Measurements from ENCODE around the gene GRB7.

GRB7 gene

DNA sequence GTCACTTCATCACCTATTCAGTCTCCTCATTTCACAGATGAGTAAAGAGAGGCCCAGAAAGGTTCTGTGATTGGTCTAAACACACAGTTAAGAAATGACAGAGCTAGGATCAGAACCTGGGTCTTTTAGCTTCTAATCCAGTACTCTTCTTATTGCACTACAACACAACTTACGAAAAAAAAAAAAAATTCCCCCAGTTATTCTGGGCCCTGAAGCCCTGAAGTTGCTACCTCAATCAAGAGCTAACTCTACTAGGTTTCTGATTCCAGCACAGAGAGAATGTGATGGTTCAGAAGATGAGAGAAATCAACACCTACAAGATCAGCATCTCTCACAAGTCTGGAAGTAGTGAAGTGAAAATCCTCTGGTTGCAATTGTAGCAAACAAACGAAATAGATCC, 37.3 kb downstream of the GRB7 start:
- DNase-seq: no peak

DNA sequence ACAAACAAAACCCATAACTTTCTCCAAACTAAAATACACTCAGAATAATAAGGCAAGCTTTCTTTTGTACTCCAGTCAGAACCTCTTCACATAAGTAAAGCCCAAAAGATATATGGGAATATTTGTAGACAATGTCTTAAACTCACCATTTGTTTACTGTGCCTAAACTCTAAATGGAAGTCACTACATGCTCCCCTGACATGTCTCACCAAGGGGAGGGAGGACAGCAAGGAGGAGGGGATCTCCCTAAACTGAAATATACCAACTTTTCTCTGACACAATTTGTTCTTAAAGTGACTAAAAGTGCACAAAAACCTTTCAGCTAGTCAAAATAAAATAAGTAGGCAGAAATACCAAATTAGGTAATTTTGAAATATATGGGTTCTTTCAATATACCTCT, 38.5 kb downstream of the GRB7 start:
- DNase-seq: no peak

DNA sequence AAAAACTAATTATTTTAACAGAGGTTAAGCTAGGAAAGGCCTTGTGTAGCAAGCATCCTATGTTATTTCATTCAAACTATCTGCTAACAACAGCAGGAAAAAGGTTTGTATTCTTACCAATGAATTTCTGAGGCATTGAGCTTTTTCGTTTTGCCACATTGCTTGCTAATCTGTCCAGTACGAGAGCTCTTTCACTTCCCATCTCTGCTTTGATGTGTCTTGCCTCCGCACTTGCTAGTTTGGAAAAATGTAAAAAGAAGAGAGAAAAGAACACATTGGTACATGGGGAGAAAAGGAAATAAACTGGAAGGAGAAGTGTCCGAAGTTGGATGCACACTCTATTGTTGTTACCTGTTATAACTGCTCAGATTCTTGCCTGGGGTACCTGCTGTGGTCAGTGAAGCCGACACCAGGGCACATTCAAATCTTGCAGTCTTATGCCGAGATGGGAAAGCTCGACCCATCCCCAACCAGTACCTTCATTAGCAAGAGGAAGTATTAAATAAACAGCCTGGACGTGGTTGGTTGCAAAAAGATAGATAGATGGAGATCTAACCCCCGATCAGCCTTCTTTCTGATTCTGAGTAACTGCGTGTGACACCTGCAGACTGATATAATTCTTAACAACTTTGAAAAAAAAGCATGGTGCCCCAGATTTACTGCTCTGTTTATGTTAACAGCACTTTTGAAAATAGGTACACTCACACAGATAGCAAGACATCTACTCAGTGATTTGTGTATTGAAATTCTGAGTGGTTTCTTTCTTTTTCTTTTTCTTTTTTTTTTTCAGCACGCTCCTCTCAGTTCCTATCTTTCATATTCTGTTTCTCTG, 40.0 kb downstream of the GRB7 start:
- DNase-seq: no peak

DNA sequence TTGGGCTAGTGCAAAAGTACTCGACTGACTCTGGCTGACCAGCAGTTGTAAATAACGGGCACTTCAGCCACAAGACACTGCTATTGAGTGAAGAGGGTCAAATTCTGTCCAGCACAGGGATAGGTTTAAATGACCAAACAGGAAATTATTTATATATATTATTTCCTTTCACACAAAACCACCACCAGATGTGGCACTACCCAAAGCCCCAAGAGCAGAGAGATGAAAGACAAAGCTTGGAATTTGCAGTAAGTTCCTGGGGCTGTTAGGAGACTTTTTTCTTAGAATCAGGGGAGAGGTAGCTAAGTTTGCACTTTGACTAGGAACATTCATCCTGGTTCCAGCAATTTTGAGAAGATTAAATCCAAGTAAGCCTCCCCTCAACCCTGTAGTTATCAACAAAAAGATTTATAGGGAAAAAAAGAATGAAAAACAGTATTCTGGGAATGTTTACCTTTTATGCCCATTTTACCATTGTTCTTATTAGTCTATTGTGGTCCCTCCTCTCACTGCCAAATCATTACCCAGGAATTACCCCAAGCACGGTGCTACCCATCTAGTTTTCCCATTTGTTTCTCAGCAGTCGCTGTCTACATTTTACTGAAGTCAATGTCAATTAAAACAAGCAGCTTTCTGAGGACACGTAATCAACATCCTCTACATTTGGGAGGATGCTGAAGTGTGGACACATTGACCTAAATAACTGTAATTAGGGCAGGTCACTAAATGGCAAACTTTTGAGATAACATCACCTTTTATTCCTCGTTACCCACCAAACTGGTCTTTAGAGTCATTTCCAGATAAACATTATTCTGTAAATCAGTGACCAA, 43.5 kb downstream of the GRB7 start:
- no peak for DNase-seq

DNA sequence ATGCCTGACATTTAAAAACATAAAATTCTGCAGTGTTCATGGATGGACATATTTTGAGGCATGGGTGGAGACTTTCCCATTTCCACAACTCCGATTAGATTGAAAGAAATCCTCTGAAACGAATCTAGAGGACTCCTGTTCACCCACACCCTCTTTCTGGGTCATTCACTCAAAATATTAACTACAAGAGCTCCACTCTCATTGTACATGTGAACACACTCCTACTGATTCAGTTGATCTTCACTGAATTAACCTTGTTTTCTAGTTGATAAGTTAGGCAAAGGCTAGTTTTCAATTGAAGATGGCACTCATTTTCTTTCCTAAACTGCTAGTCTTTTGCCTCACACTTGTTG, 44.1 kb downstream of the GRB7 start:
- no peak for DNase-seq

DNA sequence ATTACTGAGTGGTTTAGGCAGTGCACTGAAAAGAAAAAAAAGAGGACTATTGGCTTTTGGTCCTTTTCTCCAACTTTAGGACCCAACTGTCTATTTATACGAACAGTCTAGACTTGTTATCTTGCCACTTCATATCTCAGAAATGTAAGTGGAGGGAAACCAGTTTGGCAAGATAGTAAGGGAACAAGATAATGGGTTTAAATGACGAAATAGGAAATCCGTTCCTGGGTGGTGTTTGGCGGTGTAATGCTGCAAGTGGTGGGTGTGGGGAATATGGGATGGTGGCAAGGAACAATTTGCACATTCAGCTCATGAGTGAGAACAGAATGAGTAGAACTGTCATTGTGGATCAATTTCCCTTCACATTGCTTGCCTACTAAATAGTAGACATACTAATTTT, 44.7 kb downstream of the GRB7 start:
- peak; percentile 60 for DNase-seq

DNA sequence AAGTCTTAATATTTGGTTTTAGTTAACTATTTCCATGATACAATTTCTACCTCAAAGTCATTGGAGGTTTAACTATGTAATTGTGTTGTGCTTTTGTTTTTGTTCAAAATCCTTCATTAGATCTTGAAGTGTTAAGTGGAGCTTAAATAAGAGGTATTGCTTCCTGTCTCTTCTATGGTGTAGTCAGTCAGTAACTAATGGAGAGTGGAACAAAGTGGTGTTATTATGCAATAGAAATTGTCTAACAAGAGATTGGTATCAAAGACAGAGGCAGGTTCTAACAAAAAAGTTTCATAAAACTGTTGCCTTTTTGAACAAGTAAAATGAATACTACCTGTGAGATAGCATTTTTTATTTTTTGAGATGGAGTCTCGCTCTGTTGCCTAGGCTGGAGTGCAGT, 45.2 kb downstream of the GRB7 start:
- DNase-seq: no peak

DNA sequence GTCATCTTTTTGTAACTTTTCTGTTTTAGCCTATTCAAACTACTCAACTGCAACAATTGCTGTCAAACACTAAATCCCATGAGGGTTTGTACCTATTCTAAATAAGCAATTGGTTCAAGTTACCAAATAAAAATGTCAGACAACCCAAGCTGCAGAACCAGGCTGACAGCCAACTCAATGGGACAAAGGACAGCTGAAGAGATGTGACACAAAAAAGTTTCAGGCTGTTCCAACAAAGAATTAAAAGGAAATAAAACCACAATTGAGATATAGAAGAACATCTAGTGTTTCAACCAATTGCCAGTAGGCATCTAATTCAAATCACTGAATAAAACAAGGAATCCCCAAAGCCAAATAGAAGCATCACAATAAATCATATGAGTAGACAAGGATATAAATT, 49.3 kb downstream of the GRB7 start:
- no peak for DNase-seq

DNA sequence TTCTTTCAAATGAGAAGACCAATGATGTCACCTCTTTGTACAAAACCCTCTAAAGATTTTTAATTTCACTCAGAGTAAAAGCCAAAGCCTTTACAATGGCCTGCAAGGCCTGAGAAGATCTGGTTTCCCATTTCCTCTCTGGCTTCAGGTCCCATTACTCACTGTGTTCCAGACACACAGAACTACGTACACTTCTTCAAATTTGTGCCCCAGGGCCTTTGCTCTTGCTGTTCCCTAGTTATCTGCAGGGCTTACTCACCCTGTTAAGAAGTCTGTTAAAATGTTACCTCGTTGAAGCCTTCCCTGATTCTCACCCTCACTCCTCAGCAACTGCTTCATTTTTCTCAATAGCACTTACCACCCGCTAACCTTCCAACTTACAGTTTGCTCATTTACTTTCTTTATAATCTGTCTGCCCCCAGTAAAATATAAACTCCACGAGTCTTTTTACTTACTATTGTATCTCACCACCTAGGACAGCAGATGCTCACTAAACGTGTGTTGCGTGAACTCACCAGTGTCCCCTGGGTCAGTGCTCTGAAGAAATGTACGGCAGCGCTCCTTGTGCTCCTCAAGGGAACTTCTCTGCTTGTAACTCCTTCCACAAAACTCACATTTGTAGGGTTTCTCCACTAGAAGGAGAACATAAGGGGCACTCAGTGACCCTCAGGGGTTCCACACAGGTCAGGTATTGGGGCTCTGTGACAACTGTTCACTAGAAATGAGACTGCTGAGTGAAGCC, 50.2 kb downstream of the GRB7 start:
- DNase-seq: no peak

DNA sequence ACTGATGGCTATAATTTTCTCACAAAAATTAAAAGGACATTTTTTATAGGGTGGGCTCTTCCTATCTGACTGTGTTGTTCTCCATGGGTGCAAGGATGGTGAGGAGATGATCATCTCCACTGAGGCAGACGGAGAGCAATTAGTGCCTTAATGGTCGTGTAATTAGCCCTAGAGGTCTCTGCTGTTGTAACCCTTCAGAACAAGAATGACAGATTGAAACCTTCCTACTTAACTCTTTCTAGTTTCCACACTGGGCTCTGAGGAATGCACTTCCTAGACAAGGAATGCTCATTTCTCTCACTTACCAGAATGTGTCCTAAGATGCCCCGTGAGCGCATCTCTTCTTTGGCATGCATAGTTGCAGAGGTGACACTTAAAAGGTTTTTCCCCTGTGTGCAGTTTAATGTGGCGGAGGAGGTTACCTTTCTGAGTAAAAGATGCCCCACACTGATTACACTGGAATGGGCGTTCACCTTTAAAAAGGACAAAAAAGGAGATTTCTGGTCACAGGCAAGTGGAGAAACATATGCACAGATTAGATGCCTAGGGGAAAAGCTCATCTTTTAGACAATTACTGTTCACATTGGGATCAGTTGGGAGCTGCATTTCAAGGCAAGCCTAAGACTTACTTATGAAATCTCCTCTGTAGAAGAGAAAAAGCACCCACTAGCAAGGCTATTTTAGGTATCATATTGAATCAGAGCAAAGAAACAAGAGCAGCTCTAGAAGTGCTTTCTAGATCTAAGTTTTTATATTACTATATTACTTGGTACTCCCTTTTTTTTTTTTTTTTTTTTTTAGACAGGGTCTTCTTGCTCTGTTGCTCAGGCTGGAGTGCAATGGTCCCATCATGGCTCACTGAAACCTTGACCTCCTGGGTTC, 53.6 kb downstream of the GRB7 start:
- DNase-seq: no peak

DNA sequence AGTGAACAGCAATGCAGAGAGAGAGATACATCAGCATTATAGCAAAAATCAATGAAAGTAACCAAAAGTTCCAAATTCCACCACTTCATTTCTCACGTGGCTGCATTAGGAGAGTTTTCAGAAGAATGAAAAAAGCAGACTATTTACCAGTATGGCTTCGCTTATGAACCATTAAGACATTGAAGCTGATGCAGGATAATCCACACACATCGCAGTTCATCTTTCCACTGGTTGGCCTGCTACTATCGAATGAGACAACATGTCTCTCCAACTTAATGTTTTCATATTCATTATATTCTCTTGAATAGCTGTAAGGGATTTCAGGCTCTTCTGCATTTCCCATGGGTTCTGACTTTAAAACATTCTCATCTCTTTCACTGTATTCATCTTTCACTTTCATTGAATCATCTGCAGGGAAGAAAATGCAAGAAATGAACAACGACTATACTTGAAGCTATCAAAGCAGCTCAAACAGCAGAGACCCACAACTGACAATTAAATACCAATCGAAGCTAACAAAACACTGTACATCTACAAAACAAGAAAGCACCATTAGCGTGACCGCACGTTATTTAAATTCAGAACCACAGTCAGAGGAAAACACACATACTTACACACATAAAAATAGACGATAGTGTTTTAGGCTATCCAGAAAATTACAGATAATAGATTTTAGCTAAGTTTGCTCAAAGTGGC, 54.9 kb downstream of the GRB7 start:
- DNase-seq: no peak

DNA sequence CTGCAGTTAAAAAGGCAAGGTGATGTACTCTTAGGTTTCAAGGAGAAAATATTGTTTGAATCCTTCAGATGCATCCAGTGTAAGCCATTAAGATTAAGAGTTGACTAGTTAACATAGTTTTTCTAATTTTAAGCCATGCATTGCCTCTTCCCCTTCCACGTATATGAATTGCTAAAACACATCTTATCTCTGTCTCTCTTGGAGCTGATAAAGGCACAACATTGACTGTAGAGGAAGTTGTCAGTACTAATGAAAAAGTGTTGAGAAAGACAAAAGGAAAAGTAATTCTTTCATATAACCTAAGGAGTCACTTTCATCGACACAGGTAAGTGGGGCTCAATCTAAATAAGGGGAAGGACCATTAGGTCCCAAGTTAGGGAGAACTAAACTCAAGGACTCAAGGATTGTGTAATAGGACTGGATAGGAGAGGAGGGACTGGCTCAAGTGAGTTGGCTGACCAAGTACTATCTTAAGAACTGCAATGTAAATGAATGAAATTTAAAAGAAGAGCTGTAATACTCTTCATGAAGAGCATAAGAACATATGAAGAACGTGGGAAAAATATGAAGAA, 55.6 kb downstream of the GRB7 start:
- DNase-seq: no peak

DNA sequence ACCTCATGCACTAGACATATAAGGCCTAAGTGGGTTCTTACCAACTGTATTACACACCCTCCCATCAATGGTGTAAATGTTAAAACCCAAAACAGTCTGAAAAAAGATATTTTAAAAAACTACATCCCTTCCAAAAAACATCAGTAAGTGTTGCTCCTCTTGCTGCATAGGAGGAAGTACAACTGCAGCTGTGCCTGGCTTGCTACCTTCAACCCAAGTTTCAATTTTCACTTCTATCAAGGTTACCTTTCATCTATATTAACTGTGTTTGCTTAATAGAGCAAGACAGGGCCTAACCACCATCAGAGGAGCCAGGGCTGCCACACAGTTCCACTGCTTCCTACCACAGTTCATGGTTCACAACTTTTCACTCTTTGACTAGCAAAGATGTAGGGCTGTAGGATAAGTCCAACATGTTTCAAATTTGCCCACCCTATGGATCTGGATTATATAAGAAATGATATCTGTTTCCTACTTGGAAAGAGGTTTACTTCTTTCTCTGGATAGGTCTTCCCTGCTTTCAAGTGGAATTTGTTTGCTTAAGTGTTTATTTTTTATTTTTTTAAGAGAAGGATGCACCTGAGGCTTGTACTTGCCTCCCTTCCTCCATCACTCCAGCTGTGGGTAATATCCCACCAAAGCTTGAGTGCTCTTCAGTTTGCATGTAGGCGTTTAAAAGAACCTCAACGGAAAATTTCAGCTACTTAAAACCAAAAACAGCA, 56.7 kb downstream of the GRB7 start:
- no peak for DNase-seq

All from NCI-H510A (cell line).